HG03432 (cell line): ENCODE results near the gene PAAF1.
A peak's percentile ranks its signal among the peaks of the same experiment; 100 is the strongest.

Experiments
- ATAC-seq: cut with Tn5 transposase; IDR thresholded peaks from one replicate; pipeline ENCODE4 v1.9.1; 2021; ENCODE audit warnings: mild to moderate bottlenecking, moderate library complexity; ENCODE audit not compliant: unreplicated experiment

PAAF1 gene

DNA sequence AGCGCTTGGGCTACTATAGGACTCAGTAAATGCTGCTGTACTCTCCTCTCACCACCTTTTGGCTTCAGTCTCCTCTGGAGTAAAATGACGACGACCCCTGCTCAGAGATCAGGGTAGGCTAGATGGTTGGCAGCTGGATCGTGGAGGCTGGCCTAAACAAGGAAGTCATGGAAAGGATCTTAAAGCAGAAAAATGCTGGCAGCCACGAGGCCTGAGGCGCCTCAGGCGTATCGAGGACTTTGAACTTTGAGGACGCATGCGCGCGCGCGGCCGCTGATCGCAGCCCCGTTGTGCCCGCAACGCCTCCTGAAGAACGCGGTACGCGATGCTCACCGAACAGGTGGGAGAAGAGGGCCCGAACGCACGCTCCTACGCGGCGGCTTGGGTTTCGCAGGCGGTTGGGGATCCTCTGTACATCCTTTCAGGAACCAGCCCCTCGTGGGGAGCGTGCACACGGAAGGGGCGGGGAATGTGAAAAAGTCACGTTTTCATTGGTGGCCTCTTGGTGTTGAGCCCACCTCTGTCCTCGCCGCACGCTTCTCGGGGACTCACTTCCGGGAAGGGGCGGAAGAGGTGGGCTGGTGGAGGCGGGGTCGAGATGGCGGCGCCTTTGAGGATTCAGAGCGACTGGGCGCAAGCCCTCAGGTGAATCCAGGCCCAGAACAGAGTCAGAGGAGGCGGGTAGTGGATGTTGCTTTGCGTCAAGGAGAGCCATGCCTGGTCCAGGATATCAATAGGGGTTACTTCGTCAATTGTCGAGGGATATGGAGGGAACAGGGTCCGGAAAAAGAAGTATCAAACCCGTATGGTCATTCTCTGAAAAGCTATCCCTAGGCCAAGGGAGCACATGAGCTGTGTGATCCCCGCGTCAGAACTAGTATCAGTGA lies at the start of gene PAAF1, which contains the start of gene COA4:
Gene PAAF1 (plus strand): TSS at position 576 of the 887 bp plus-strand sequence. CDS start 23 bp downstream, at position 599.
Gene COA4 (minus strand): TSS at position 423 of the 887 bp plus-strand sequence. CDS start 3,468 bp downstream, outside the sequence.
- ATAC-seq, result peak; percentile 95

DNA sequence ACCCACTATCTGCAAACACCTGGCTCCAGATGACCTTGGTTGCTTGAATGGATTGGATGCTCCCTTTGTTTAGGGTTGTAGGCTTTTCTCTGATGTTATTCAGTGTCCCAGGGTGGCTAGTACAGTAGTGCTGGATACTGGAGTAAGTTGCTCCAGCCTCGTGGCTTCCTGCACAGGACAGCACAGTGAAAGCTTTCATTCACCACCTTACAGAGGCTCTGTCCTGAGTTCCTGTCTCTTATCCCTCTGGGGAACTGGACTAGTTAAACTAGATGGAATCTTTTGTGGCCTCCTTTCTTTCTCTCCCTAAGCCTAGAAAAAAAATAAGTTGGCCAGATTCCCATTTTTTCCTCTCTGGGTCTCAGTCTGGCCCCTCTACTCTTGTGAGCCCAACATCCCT lies 46.5 kb upstream of the PAAF1 start:
- ATAC-seq, result no peak

DNA sequence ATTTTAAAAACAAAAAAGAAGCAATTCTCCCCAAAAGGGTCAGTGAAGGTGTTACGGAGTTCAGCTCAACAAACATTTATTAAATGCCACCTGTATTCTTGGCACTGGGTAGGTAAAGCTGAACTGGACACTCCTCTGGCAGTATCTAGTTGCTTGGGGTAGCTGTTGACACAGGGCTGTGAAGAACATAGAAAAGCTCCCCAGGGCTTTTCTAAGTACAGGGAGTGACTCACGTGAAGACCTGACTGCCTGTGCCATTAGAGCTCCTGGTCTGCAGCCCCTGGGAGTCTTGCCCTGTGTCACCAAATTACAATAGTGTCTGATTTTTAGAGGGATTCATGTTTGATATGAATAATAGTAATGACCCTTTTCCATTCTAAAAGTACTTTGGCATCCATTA lies 43.7 kb upstream of the PAAF1 start:
- ATAC-seq, result no peak

DNA sequence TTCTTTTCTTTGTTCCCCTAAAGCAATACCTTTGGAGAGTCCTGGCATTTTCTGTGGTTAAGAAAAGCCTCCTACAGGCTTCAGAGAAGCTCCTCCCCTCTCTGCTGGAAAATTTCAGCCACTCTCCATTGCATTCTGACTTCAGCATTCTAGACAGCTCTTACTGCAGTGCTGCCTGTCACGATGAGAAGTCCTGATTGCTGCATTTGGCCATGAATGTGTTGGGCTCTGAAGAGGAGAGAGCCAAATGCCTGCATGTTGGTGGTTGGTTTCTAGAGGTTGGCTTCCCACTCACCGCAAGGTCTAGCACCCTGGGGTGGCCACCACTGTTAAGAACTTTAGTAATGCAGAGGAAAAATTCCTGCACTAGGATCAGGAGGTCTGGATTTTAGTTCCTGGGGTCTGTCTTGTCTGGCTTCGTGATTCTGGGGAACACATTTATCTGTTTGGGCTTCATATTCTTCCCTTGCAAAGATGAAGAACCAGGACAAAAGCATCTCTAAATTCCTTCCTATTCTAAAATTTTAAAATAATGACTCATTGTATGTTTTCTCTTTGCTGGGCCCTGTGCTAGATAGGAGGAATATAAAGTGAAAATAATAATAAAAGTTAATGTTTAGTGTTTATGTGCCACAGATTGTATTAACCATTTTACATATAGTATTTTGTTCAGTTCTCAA lies 38.2 kb upstream of the PAAF1 start:
- no peak for ATAC-seq

GRCh38 chr11:73839123-73839457 lies 37.7 kb upstream of the PAAF1 start:
- ATAC-seq, result no peak

- ATAC-seq, result no peak
Measured at GRCh38 chr11:73851046-73851764, 25.6 kb upstream of the PAAF1 start.

GRCh38 chr11:73852049-73852448 lies 24.8 kb upstream of the PAAF1 start:
- no peak for ATAC-seq

- no peak for ATAC-seq
Measured at GRCh38 chr11:73854680-73855079, 22.1 kb upstream of the PAAF1 start.

GRCh38 chr11:73856031-73856567 lies 20.7 kb upstream of the PAAF1 start:
- no peak for ATAC-seq

DNA sequence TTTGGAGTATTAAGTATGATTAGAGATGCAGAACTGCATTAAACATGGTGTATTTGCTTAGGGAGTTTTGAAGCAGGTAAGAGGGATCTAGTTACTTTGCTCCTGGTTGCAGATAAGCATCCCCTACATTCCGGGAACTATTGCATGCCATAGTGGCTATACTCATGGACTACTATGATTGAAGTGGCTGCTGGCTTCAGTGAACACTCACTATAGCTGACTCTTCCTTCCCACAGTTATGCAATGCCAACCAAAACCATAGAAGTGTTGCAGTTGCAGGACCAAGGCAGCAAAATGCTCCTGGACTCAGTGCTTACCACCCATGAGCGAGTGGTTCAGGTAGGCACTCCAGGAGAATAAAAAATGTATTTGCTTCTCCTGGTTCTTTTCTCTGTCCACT lies 17.1 kb upstream of the PAAF1 start:
- no peak for ATAC-seq

DNA sequence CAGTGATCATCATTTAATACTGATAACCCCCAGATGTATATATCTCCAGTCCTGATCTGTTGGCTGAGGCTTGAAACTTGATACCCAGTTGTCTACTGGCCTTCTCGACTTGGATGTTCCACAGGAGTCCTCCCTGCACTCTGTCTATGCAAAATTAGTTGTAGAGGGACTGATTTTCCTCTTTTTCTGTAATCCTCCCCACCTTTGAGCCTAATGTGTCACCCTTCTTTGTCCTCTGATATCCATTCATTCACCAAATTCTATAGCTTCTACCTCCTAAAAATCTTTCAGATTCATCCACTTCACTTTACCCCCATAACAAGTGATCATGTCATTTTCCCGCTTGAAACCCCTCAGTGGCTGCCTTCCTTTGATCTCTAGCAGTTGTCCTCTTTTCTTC lies 16.6 kb upstream of the PAAF1 start:
- no peak for ATAC-seq

- no peak for ATAC-seq
Measured at GRCh38 chr11:73862986-73863385, 13.8 kb upstream of the PAAF1 start.

- ATAC-seq, result no peak
Measured at GRCh38 chr11:73866095-73866579, 10.7 kb upstream of the PAAF1 start.

GRCh38 chr11:73866586-73866996 lies 10.2 kb upstream of the PAAF1 start:
- no peak for ATAC-seq

DNA sequence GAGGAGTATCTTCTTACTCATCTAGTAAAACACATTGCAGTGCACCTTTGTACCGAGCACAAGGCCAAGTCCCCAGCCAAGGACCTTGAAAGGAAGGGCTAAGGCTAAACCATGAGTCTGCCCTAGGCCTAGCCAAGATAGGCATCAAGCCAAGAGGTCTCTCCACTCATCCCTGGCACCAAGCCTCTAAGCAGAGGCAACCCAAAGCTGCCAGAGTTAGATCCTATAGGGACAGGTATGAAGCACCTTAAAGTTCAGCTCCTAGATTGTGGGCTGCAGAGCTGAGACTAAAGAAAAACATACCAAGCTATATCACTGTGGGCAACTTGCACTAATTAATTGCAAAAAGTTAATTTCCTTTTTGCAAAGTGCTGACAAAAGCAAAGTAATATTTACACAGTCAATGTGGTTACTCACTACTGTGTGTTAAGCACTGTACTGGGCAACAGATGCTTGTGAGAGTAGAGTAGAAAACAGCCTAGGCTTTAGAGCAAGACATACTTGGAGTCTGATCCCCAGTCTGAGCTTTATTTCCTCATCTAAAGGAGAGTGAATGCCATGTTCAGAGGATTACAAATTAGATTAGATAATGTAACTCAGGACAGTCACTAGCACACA lies 7.4 kb upstream of the PAAF1 start:
- no peak for ATAC-seq

- no peak for ATAC-seq
Measured at GRCh38 chr11:73870261-73870660, 6.5 kb upstream of the PAAF1 start.

GRCh38 chr11:73872749-73873357 lies 3.9 kb upstream of the PAAF1 start:
- no peak for ATAC-seq

GRCh38 chr11:73875380-73875779 lies 1.4 kb upstream of the PAAF1 start:
- no peak for ATAC-seq

DNA sequence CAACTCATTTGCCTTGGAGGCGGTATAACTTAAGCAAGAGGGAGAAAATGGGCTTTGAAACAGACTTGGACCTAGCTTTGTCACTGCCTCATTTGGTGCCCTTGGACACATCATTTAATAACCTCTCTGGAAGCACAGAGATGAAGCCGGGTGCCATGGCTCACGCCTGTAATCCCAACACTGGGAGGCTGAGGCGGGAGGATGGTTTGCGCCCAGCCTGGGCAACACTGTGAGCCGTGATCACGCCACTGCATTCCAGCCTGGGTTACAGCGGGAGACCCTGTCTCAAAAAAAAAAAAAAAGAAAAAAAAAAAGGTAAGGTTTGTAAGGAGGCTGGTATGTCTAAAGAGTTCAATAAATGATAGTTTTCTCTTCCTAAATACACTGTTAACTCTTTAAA lies 959 bp upstream of the PAAF1 start:
- no peak for ATAC-seq

DNA sequence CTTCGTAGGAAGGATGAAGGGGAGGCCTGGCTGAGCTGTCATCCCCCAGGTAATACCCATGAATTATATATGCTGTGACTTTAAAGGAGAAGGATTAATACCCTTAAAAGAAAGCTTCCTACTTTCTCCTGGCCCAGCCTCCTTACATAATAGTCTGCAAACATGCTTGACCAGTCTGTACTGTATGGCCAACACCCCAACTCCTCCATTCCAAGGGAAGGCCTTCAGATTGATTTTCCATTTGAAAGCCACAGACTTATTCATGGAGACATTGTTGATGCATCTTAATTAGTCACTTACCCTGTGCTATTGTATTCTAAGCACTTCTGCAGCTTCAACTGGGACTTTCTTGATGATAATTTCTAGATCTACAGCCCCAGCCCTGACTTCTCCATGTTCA lies 2.0 kb downstream of the PAAF1 start:
- ATAC-seq, result no peak
